Inflammatory macrophage (primary cell): ENCODE results near the gene NEK4.

ENCODE experiments used
- DNase-seq, 2 donors: peaks; one replicate each; pipeline ENCODE4 v3.0.0-alpha.2; 2020 to 2022

The NEK4 gene

GRCh38 chr3:52695798-52696671, 74.7 kb downstream of the NEK4 start:
- DNase-seq = no peak

DNA sequence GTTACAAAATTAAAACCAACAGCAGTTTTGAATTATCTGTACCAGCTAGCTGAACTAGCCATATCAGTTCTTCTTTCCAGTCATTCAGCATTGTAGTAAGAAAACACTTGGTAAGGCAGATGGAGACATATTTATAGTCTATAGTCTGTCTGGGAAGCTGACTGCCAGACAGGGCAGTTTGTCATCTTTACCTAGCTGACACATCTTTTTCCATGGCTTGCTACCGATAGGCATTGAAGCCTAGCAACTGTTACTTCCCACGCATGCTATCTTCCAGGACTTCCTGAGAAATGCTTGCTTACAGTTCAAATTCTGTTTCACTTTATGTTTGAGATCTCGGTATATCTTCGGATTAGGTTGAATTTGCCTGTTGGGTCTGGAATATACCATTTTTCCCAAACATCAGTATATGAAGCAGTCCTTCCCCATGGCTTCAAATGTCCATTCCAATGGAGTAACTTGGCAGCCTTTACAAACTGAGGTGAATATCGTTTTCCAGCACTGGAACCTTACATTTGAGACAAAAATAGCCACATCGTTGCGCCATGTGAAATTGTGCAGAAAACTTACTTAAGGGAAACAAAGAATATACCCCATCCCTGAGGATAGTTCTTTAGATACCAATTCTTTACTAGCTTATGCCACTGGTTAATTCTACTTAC, 76.1 kb downstream of the NEK4 start:
- no peak for DNase-seq

GRCh38 chr3:52693071-52693470, 77.7 kb downstream of the NEK4 start:
- no peak for DNase-seq

GRCh38 chr3:52690560-52690959, 80.2 kb downstream of the NEK4 start:
- DNase-seq = no peak

- no peak for DNase-seq
These were observed 81.6 kb downstream of the NEK4 start for GRCh38 chr3:52689151-52689550.

DNA sequence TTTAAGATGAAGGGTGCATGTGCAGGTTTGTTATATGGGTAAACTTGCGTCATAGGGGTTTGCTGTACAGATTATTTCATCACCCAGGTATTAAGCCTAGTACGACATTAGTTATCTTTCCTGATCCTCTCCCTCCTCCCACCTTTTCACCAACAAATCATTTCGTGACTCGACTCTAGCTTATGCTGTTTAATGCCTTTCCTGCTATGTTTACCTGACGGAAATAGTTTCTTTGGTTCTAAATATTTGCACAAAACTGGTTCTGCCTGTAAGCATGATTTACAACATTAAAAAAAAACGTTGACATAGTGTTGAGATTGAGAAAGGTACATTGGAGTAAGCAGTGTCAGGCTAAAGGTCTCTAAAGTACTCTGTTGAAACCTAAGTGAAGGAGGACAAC, 82.5 kb downstream of the NEK4 start:
- DNase-seq = no peak

DNA sequence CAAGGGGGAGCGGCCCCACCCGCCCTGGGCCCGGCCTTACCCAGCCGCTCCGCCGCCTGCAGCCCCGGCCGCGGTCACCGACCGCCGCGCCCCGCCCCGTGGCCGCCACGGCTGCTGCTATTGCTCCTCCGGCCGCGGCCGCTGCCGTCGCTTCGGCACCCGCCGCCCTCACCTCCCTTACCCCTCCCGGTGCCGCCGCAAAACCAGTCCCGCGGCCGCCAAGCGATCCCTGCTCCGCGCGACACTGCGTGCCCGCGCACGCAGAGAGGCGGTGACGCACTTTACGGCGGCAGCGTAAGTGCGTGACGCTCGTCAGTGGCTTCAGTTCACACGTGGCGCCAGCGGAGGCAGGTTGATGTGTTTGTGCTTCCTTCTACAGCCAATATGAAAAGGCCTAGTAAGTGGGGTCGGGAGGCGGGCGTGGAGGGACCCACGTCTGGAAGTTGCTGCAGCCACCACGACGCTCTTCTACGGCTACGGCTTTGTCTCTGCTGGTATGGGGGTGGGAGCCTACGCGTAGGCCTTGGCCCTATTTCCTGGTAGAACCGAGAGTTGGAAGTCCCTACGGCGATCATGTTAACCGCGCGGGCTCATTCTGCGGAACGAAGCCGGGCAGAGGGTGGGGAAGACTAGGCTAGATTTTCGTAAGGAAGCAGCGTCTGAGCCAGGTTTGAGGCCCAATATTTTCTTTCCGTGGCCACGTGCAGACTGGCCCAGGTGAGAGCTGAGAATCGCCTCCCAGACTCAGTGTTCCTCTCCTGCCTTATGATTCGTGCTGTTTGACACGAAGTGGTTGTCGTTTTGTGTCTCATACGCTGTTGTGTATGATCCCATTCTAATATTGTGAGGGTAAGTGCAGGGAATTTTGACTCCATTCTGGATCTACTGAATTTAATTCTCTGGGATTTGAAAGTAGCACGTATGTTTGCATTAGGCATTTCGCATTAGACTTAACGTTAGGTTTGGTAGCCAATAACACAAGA, 84.7 kb downstream of the NEK4 start, which contains the start of the genes GNL3 and PBRM1:
TSS of gene GNL3 (plus strand) at position 324 of the 983 bp plus-strand sequence. CDS start at position 385, 61 bp downstream.
TSS of gene PBRM1 (minus strand) at position 205 of the 983 bp plus-strand sequence.
- peak; percentile 94 to 97 for DNase-seq

DNA sequence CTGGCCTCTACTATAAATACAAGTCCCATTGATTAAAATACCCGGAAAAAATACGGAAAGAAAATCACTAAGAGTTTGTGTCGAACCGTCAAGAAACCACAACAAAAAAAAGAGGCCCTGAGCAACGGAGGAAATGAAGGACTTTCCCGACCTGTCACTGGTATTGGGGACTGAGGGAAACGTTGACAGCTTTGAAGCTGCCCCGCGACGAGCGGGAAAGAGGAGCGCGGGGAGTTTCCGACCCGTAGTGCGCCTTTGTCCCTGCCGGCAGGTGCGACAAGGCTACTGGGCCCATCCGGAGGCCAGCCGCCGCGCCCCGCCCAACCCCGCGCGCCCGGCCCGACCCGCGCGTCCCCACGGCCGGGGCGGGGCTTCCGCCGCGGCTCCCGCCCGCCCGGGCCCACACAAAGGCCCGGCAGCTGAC, 85.4 kb downstream of the NEK4 start:
- peak; percentile 74 to 89 for DNase-seq

GRCh38 chr3:52684184-52684583, 86.6 kb downstream of the NEK4 start:
- no peak for DNase-seq

- DNase-seq = no peak
These were observed 87.1 kb downstream of the NEK4 start for GRCh38 chr3:52683611-52684010.

GRCh38 chr3:52682016-52682415, 88.7 kb downstream of the NEK4 start:
- DNase-seq = peak; percentile 85 to 87

GRCh38 chr3:52681596-52681995, 89.1 kb downstream of the NEK4 start:
- peak; percentile 47 to 58 for DNase-seq

GRCh38 chr3:52679811-52680210, 90.9 kb downstream of the NEK4 start:
- no peak for DNase-seq

DNA sequence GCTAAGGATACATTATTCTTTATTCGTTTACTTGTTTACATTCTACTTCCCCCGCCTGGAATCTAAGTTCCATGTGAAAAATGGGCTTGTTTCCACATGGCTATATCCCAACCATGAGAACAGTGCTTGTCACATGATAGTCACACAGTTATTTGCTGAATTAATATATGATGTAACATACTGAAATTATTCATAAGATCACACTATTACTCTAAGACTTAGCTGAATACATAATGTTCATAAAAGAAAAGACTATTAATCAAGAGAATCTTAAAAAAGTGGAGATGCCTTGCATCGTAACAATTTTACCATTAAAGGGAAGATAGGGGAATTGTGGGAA, 91.6 kb downstream of the NEK4 start:
- peak; percentile 35 to 57 for DNase-seq

- DNase-seq = peak in 1 of 2 donors; percentile 19
These were observed 92.2 kb downstream of the NEK4 start for GRCh38 chr3:52678265-52679198.

GRCh38 chr3:52676201-52676600, 94.5 kb downstream of the NEK4 start:
- peak; percentile 16 to 28 for DNase-seq

GRCh38 chr3:52671676-52672075, 99.1 kb downstream of the NEK4 start:
- no peak for DNase-seq

DNA sequence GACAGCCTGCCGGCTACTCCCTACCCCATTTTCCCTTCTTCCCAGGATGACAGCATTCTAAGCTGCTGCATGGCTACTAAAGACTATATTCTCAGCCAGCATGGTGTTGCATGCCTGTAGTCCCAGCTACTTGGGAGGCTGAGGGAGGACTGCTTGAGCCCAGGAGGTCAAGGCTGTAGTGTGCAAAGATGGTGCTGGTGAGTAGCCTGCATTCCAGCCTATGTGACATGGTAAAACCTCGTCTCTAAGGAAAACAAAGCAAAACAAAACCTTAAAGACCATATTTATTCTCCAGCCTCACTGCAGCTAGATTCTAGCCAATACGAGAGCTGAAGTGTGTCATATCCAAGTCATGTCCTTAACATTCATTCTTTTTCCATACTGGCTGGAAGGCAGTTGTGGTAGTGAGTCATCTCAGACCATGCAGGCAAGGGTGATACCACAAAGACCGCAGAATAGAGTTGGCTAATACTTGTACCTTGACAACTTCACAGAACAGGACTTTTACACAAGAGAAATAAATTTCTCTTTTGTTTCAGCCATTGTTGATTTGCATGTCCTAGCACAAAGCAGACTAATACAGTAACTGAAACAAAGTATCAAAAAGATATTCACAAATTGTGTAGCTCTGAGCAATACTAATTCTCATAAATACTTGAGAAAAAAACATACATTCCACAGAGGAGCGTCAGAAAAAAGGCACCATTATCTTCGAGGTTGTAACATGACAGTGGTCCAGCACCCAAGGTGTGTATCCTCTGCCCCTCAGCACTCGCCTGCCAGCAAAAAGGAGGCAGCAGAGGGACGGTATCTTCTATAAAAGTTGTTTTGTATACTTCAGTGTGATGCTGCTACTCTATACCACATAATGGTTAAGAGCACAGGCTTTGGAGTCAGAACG, 99.9 kb downstream of the NEK4 start:
- DNase-seq = peak; percentile 57 to 65

- DNase-seq = no peak
These were observed 107.6 kb downstream of the NEK4 start for GRCh38 chr3:52663098-52663497.

- DNase-seq = no peak
These were observed 110.7 kb downstream of the NEK4 start for GRCh38 chr3:52660046-52660445.
